H9 (cell line): Measurements from ENCODE around the gene PARD3. TPM values are rescaled to one million over a fixed set of nuclear protein-coding genes. Genes with fewer than 3 reads are reported as not detected.

ENCODE experiments used
- DNase-seq: peaks from one replicate; pipeline ENCODE4 v3.0.0-alpha.2; 2017
- H2AFZ ChIP-seq: one replicate; pipeline ENCODE4 v1.6.1; 2013; ENCODE audit warnings: mild to moderate bottlenecking, low read length, control low read depth, moderate library complexity
- H2AK5ac ChIP-seq: 2 replicates; pipeline ENCODE4 v1.6.1; 2013; ENCODE audit warnings: low read length, control low read depth, mixed read lengths; ENCODE audit not compliant: insufficient read length
- H2BK120ac ChIP-seq: one replicate; pipeline ENCODE4 v1.6.1; 2013; ENCODE audit warnings: low read depth, mild to moderate bottlenecking, low read length, control low read depth, inconsistent platforms; ENCODE audit not compliant: poor library complexity, severe bottlenecking
- H2BK12ac ChIP-seq: 2 replicates; pipeline ENCODE4 v1.6.1; 2013; ENCODE audit warnings: low read length, control low read depth, mixed read lengths, low read depth; ENCODE audit not compliant: insufficient read length
- H2BK15ac ChIP-seq: 2 replicates; pipeline ENCODE4 v1.6.1; 2013; ENCODE audit warnings: low read depth, low read length, control low read depth
- H2BK20ac ChIP-seq: one replicate; pipeline ENCODE4 v1.6.1; 2013; ENCODE audit warnings: low read depth, mild to moderate bottlenecking, low read length, control low read depth, inconsistent platforms; ENCODE audit not compliant: poor library complexity, severe bottlenecking
- H2BK5ac ChIP-seq: 2 replicates; pipeline ENCODE4 v1.6.1; 2013; ENCODE audit warnings: low read length, control low read depth, mixed read lengths; ENCODE audit not compliant: insufficient read length
- H3K14ac ChIP-seq: 2 replicates; pipeline ENCODE4 v1.6.1; 2013; ENCODE audit warnings: low read length, control low read depth; ENCODE audit not compliant: insufficient read depth
- H3K18ac ChIP-seq: 2 replicates; pipeline ENCODE4 v1.6.1; 2013; ENCODE audit warnings: low read depth, mild to moderate bottlenecking, mixed read lengths, low read length, control low read depth; ENCODE audit not compliant: insufficient read length
- H3K23ac ChIP-seq: 2 replicates; pipeline ENCODE4 v1.6.1; 2013; ENCODE audit warnings: low read length, control low read depth, mixed read lengths, low read depth; ENCODE audit not compliant: insufficient read length
- H3K23me2 ChIP-seq: 2 replicates; pipeline ENCODE4 v1.6.1; 2013; ENCODE audit warnings: low read depth, mild to moderate bottlenecking, mixed read lengths, low read length, control low read depth; ENCODE audit not compliant: insufficient read length, poor library complexity, severe bottlenecking
- H3K27ac ChIP-seq: 2 replicates; pipeline ENCODE4 v1.5.1; 2013; ENCODE audit warnings: low read length, control low read depth, mixed read lengths, low read depth; ENCODE audit not compliant: insufficient read length
- H3K27me3 ChIP-seq: 2 replicates; pipeline ENCODE4 v1.6.1; 2013; ENCODE audit warnings: low read length, control low read depth, inconsistent platforms; ENCODE audit not compliant: insufficient read depth
- H3K4ac ChIP-seq: 2 replicates; pipeline ENCODE4 v1.6.1; 2013; ENCODE audit warnings: low read depth, mild to moderate bottlenecking, control low read depth, inconsistent platforms, low read length, moderate library complexity
- H3K4me1 ChIP-seq: 2 replicates; pipeline ENCODE4 v1.6.1; 2013; ENCODE audit warnings: low read length, control low read depth, inconsistent platforms; ENCODE audit not compliant: insufficient read depth
- H3K4me2 ChIP-seq: 2 replicates; pipeline ENCODE4 v1.6.1; 2013; ENCODE audit warnings: low read length, control low read depth, mixed read lengths; ENCODE audit not compliant: insufficient read length, insufficient read depth
- H3K56ac ChIP-seq: 2 replicates; pipeline ENCODE4 v1.6.1; 2013; ENCODE audit warnings: low read depth, mild to moderate bottlenecking, mixed read lengths, low read length, control low read depth; ENCODE audit not compliant: insufficient read length
- H3K79me1 ChIP-seq: 2 replicates; pipeline ENCODE4 v1.6.1; 2013; ENCODE audit warnings: low read depth, mild to moderate bottlenecking, moderate library complexity, low read length, control low read depth, inconsistent platforms; ENCODE audit not compliant: insufficient read depth, poor library complexity, severe bottlenecking
- H3K79me2 ChIP-seq: 2 replicates; pipeline ENCODE4 v1.6.1; 2013; ENCODE audit warnings: low read length, control low read depth, inconsistent platforms; ENCODE audit not compliant: insufficient read depth
- H3K9ac ChIP-seq: 2 replicates; pipeline ENCODE4 v1.6.1; 2013; ENCODE audit warnings: low read length, control low read depth, mixed read lengths; ENCODE audit not compliant: insufficient read length; ENCODE audit errors: extremely low read depth
- H3K9me3 ChIP-seq: one replicate; pipeline ENCODE4 v1.6.1; 2013; ENCODE audit warnings: low read depth, low read length, inconsistent platforms; ENCODE audit not compliant: control insufficient read depth
- H3T11ph ChIP-seq: one replicate; pipeline ENCODE4 v1.6.1; 2013; ENCODE audit warnings: mild to moderate bottlenecking, low read length, control low read depth, inconsistent platforms
- H4K20me1 ChIP-seq: one replicate; pipeline ENCODE4 v1.6.1; 2013; ENCODE audit not compliant: control insufficient read depth, insufficient read length, insufficient read depth
- H4K5ac ChIP-seq: 2 replicates; pipeline ENCODE4 v1.6.1; 2013; ENCODE audit warnings: low read depth, mild to moderate bottlenecking, mixed read lengths, low read length, control low read depth; ENCODE audit not compliant: insufficient read length
- H4K8ac ChIP-seq: replicated peaks from 2 replicates; pipeline ENCODE4 v1.6.1; 2013; ENCODE audit warnings: low read length, control low read depth, mixed read lengths, low read depth; ENCODE audit not compliant: insufficient read length
- H4K91ac ChIP-seq: 2 replicates; pipeline ENCODE4 v1.6.1; 2013; ENCODE audit warnings: low read depth, mild to moderate bottlenecking, moderate library complexity, mixed read lengths, low read length, control low read depth; ENCODE audit not compliant: insufficient read length
- H3K27ac Mint-ChIP-seq, 3 experiments: 2 replicates in 2 of 3; 3 replicates in 1 of 3; pipeline ENCODE4 v1.8.0; 2020 to 2021; ENCODE audit warnings: mixed read lengths in 3 of 3, mild to moderate bottlenecking in 1 of 3, moderate library complexity in 1 of 3
- H3K27me3 Mint-ChIP-seq: 2 replicates; pipeline ENCODE4 v1.8.0; 2021; ENCODE audit warnings: low read depth, mild to moderate bottlenecking, moderate library complexity, mixed read lengths
- H3K36me3 Mint-ChIP-seq, 3 experiments: 2 replicates in 2 of 3; 3 replicates in 1 of 3; pipeline ENCODE4 v1.8.0; 2020 to 2021; ENCODE audit warnings: low read depth in 3 of 3, mixed read lengths in 3 of 3; ENCODE audit not compliant: insufficient read depth in 1 of 3
- H3K4me1 Mint-ChIP-seq, 2 experiments: 2 replicates each; pipeline ENCODE4 v1.8.0; 2020; ENCODE audit warnings: mixed read lengths in 2 of 2
- H3K4me3 Mint-ChIP-seq, 2 experiments: 2 replicates in 1 of 2; 3 replicates in 1 of 2; pipeline ENCODE4 v1.8.0; 2020 to 2021; ENCODE audit warnings: mild to moderate bottlenecking in 2 of 2, mixed read lengths in 2 of 2, moderate library complexity in 1 of 2
- H3K9me3 Mint-ChIP-seq, 2 experiments: 2 replicates in 1 of 2; 3 replicates in 1 of 2; pipeline ENCODE4 v1.8.0; 2020; ENCODE audit warnings: mild to moderate bottlenecking in 2 of 2, mixed read lengths in 2 of 2, moderate library complexity in 1 of 2
- WGBS: extraction: QIAGEN DNeasy Blood & Tissue Kit; methylation state at CpG from one replicate; pipeline ENCODE4 v1.1.7; 2013; ENCODE audit warnings: missing lambda C conversion rate, low lambda C conversion rate, mixed read lengths; ENCODE audit not compliant: insufficient read length; ENCODE audit errors: extremely low coverage; 5-methylcytosine and 5-hydroxymethylcytosine counted together
- total RNA-seq: library from RNA; stranded (reverse); gene quantifications from 2 replicates; pipeline ENCODE4 v1.2.1, GENCODE V29; 2021
- TF ChIP-seq, protein P1 (sequence below): fragments of 200-600 bp; sonication (generic); conservative IDR thresholded peaks from 3 replicates; pipeline ENCODE4 v1.8.0; 2021; ENCODE audit warnings: antibody characterized with exemption, mild to moderate bottlenecking

PARD3 gene
- total RNA-seq, 1 experiment from 2014 or later: 44.7 TPM

DNA sequence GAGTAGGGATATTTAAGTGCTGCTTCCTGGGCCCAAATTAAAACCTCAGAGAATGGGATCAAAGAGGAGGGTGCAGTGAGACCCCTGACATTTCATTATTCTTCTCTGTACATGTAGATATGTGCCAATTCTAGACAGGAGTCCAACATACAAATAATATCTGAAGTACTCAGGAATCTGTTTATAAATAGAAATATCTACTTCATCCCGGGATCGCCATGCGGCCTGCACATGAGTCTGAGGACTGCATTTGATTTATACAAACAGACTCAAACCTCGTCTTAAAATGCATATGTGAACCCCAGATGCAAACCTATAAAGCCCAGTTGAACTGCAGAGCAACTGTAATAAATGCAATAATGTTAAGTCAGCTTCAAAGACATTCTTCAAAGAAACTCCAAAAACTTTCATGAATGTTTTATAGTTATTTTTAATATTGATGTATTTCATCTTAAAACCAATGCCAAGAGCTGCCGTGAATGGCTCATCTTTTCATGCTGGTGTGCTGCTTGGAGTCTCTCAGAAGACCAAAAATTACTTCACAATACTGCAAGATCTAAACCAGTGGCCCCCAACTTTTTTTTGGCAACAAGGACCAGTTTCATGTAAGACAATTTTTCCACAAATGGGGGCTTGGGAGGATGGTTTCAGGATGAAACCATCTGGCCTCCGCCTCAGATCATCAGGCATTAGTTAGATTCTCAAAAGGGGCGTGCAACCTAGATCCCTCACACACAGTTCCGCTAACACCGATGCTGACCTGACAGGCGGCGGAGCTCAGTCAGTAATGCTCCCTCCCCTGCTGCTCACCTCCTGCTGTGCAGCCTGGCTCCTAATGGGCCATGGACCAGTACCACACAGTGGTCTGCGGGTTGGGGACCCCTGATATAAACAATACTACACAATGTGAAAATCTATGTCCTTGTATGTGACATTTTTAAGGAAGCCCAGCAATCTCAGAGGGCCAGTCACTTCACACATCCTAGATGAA, 166.9 kb downstream of the PARD3 start:
- Histone ChIP-seq H4K91ac (no peak overlapping the region), H3K9me3 (no peaks in the 10 kb centered on the region), H3K23ac (no peak overlapping the region), H3K79me1 (peaks cover 3% of the 10 kb centered on the region), H2BK15ac (no peak overlapping the region), H3K27ac (no peak overlapping the region), H2BK120ac (no peak overlapping the region), H3K14ac (no peak overlapping the region), H2AFZ (no peak overlapping the region), H3K56ac (no peak overlapping the region), H3K79me2 (peaks cover 3% of the 10 kb centered on the region; the same call in 1 of the 2 replicates), H4K20me1 (no peaks in the 10 kb centered on the region), H4K5ac (no peak overlapping the region), H4K8ac (no peak overlapping the region), H2BK12ac (no peak overlapping the region), H3K4me2 (no peak overlapping the region), H2AK5ac (no peak overlapping the region), H3K4me1 (peaks cover 21% of the 10 kb centered on the region), H2BK5ac (no peak overlapping the region), H3K18ac (no peak overlapping the region), H2BK20ac (no peak overlapping the region), H3K4ac (no peak overlapping the region), H3T11ph (no peak overlapping the region), H3K23me2 (no peaks in the 10 kb centered on the region), H3K27me3 (no peaks in the 10 kb centered on the region), H3K9ac (no peak overlapping the region)
- H3K4me3 Mint-ChIP-seq: no peak overlapping the region
- DNase-seq: no peak
- H3K9me3 Mint-ChIP-seq: no peaks in the 10 kb centered on the region
- TF ChIP-seq, protein P1, sequence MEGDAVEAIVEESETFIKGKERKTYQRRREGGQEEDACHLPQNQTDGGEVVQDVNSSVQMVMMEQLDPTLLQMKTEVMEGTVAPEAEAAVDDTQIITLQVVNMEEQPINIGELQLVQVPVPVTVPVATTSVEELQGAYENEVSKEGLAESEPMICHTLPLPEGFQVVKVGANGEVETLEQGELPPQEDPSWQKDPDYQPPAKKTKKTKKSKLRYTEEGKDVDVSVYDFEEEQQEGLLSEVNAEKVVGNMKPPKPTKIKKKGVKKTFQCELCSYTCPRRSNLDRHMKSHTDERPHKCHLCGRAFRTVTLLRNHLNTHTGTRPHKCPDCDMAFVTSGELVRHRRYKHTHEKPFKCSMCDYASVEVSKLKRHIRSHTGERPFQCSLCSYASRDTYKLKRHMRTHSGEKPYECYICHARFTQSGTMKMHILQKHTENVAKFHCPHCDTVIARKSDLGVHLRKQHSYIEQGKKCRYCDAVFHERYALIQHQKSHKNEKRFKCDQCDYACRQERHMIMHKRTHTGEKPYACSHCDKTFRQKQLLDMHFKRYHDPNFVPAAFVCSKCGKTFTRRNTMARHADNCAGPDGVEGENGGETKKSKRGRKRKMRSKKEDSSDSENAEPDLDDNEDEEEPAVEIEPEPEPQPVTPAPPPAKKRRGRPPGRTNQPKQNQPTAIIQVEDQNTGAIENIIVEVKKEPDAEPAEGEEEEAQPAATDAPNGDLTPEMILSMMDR: no peak
- WGBS: no CpG with 5 or more reads among the region's 12 CpGs
- no peaks in the 10 kb centered on the region for H3K27me3 Mint-ChIP-seq
- no peak overlapping the region; a peak in 1 of 7 replicates for H3K27ac Mint-ChIP-seq
- no peaks in the 10 kb centered on the region for H3K36me3 Mint-ChIP-seq
- H3K4me1 Mint-ChIP-seq: peaks cover 38% of the 10 kb centered on the region in 2 experiments
